ENCODE data around the gene RNF144B.

DNA sequence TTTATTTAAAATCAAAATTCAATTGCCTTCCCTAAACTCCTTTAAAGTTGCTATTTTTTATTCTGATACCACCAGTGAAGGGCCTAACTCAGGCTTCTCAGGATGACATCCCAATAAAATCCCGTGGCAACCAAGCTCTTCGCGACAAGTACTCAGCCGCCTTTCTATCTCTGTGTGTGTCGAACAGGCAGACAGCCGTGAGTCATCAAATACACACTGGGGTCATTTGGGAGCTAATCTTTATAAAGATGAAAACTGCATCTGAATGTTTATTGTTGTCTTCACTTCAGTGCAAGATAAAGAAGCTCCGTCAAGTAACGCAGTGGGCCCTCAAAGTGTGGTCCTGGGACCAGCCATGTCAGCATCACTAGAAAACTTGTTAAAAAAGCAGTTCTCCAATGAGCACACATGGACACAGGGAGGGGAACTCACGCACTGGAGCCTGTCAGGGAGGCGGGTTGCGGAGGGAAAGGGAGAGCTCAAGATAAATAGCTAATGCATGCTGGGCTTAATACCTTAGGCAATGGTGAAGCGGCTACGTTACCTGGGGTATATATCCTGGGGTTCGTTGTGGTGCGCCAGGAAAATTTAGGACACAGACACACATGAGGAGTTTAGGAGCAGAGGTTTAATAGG, 119.3 kb downstream of the RNF144B start:
- TF ChIP-seq, protein P1, sequence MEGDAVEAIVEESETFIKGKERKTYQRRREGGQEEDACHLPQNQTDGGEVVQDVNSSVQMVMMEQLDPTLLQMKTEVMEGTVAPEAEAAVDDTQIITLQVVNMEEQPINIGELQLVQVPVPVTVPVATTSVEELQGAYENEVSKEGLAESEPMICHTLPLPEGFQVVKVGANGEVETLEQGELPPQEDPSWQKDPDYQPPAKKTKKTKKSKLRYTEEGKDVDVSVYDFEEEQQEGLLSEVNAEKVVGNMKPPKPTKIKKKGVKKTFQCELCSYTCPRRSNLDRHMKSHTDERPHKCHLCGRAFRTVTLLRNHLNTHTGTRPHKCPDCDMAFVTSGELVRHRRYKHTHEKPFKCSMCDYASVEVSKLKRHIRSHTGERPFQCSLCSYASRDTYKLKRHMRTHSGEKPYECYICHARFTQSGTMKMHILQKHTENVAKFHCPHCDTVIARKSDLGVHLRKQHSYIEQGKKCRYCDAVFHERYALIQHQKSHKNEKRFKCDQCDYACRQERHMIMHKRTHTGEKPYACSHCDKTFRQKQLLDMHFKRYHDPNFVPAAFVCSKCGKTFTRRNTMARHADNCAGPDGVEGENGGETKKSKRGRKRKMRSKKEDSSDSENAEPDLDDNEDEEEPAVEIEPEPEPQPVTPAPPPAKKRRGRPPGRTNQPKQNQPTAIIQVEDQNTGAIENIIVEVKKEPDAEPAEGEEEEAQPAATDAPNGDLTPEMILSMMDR (IDR thresholded peaks at IDR 0.05), result no peak
- TF ChIP-seq EZH2 (IDR thresholded peaks at IDR 0.05; ENCODE audit: borderline replicate concordance, insufficient read depth, low read depth, low read length, poor library complexity, severe bottlenecking), result no peak
